AML-193 (cell line): ENCODE measurements around the gene ADA.

Source experiments
- DNase-seq, 2 experiments: peaks; one replicate each; lab custom pipeline; 2025; lab: John Stamatoyannopoulos, UW

Gene ADA

DNA sequence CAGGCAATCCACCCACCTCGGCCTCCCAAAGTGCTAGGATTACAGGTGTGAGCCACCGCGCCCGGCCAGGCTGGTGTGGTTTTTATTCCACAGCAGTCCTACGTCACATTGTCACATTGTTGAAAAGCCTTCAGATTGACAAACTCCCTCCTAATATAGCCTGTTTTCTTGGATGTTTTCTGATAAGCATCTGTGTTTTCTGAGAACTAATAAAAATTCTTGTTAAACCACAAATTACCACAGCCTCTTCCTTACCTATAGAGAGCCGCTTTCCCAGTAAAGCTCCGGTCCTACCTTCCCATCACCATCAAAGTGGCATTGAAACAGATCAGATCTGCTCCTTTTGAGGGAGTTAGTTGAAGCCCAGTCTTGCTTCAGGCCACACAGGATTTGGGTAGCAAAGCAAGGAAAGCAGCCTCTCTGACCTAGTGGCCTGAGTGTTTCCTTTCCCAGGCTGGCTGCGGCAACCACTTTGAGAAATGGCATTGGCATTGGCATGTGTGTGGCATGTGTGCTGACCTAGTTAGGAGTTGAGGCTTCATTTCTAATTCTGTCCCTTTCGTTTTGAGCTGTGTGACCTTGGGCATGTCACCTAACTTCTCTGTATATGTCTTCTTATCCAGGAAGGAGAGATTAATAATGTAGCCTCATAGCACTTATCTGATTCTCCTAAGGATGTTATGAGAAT lies 70.8 kb downstream of the ADA start:
- DNase-seq = no peak

DNA sequence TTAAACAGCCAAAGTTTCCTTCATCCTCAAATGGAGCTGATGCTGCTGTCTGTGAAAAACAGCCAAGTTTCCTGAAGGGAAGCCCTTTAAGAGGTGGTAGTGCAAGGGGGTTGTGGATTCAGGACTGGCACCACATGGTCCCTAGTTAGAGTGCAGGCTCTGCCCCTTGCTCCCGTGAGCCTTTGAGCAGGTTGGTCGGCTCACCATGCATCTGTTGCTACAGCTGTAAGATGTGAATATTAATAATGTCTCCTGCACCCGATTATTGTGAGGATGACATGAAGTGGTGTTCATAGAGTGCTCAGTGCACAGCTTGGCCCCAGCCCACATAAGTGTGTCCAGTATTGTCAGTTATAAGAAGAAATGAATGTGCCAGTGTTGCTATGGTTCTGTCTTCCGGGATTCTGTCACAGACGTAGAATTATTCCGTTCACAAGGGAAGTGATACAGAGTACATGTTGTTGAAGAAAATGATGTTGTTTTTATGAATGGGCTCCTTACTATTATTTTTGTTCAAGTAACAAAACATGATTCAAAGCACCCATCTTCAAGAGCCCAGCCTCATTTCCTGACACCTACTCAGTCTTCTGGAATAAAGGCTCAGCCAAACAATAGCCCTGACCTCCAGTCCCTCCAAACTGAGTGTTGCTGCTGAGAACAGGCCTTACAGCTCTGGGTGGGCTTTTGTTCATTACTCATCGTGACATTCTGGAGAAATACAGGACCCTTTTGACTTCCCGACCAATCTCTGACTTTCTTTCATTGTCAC lies 72.0 kb downstream of the ADA start:
- no peak for DNase-seq

DNA sequence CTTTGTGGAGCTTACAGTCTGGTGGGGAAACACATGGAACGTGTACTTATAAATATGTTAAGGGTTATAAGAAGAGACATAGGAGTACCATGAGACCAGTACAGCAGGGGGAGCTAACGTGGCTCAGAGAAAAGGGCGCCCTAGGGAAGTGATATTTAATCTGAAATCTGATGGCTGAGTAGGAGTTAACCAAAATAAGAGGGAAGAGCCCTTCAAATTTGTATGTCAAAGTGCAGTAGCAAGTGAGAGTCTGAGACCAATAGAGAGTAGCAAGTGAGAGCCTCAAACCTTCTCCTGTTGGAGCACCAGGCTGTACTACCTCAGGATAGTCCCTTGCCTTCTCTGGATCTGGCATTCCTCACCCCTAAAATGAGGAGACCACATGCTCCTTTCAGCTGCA lies 75.2 kb downstream of the ADA start:
- peak; percentile 59 to 76 for DNase-seq

DNA sequence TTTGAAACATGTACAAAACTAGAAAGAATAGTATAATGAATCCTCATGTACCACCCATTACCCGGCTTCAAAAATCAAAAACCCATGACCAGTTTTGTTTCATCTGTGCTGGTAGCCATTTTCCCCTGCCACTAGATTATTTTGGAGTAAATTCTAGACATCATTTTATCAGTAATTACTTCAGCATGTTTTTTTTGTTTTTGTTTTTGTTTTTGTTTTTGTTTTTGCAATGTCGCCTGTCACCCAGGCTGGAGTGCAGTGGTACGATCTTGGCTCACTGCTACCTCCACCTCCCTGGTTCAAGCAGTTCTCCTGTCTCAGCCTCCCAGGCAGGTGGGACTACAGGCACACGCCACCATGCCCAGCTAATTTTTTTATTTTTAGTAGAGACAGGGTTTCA lies 77.1 kb downstream of the ADA start:
- DNase-seq = no peak

DNA sequence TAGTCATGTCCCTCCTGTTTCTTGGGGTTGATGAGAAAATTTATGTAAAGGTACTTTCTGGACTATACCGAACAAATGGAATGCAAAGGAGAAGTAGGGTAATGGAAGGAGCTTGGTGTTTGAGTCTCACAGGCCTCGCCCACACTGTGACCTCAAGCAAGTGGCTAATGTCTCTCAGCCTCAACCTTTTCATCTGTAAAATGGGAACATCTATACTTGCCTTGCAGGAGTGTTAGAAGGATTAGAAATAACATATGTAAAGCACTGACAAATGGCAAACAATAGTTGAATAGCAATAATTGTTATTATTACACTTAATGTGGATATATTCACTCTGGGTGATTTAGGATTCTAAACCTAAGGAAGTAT lies 78.0 kb downstream of the ADA start:
- no peak for DNase-seq

DNA sequence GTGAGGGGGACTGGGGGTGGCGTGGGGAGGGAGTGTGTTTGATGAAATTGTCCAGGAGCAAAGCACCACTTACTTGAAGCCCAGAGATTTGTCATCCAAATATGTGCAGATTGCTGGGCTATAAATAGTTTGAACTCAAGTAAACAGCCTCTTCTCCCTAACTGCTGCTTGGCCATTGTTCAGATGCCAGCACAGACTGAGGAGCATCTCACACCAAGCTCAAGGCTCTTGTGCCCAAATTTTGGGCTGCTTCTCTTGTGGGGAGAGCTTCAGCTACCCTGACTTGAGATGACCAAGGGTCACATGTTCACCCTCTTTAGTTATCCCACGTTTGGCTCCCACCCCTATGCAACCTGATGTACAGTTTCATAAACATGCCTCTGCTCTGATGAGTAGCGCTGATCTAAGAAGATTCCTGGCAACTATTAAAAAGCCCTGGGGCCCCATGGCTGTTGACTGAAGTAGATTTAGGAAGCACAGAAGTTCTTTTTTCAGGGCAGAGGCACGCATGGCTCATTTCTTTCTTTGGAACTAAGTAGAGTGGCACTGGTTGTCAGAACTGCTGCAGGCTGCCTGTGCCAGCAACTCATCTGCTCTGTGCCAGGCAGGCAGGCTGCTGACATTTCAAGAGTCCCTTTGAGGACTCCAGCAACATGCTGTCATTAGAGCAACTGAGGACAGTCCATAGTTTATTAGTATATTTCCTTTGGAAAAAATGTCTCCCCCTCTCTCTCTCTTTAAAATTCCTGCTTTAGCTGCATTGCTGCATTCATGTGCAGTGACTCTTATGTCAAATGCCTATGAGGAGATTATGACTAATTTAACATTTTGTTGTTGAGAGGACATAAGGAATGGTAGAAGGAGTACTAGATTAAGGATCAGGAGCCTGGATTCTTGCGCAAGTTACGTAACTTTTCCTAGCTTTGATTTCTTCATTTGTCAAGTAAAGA lies 78.7 kb downstream of the ADA start:
- DNase-seq = no peak

DNA sequence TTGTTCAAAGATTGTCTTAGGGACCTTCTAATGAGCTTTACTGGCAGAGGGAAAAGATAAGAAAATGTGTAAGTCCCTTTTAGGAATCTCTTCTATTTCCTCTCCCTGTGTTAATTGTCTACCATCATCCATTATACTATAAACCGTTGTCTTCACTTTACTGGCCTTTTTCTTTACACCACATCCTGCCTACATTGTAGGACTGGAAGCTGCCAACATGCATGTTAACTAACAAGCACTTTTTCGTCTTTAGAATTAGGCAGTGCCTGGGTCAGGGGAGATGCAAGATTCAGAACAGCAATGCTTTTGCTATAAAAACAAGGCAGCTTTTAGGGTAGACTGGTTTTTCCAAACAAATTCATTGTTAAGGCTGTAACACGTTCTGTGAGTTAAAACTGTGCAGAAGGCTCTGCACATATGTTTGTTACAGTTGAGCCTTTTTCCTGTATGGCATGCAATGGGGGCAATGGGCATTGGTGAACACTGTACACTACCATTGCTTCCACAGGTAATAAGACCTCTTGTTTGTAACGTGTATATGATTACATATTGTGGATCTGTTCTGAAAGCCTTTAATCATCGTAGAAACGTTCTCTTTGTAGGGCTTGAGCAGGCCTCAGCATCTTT lies 80.0 kb downstream of the ADA start:
- DNase-seq = no peak

DNA sequence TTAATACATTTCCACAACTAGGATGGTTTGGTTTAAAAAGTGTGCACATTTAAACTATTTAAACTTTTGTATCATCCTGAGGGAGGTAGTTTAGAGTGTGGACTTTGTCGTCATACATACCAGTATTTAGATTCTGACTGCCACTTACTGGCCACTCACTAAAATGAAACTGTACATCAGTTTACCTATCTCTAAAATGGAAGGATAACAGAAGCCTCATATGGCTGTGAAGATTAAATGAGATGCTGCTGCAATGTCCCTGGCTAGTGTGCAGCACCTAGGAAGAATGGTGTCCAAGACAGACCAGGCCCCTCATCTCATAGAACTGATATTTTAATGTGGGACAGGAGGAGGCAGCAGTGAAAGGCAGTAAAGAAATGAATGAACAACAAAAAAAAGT lies 81.1 kb downstream of the ADA start:
- no peak for DNase-seq
